Endodermal cell (in vitro differentiated cells): ENCODE measurements around the gene TPPP. TPM values are rescaled to one million over a fixed set of nuclear protein-coding genes. Genes with fewer than 3 reads are reported as not detected.
A peak's percentile ranks its signal among the peaks of the same experiment; 100 is the strongest.

Source experiments
- DNase-seq: peaks from one replicate; pipeline ENCODE4 v3.0.0-alpha.2; 2017
- H3K27ac ChIP-seq: 2 replicates; pipeline ENCODE4 v1.5.1; 2013; ENCODE audit warnings: mild to moderate bottlenecking, low read depth, low read length, moderate library complexity
- H3K27me3 ChIP-seq: 2 replicates; pipeline ENCODE4 v1.6.1; 2013; ENCODE audit warnings: mild to moderate bottlenecking, low read length, moderate library complexity; ENCODE audit not compliant: insufficient read depth, control insufficient read depth, poor library complexity, severe bottlenecking
- H3K36me3 ChIP-seq: 2 replicates; pipeline ENCODE4 v1.7.0; 2013; ENCODE audit warnings: mild to moderate bottlenecking, low read length, moderate library complexity; ENCODE audit not compliant: control insufficient read depth, insufficient read depth
- H3K4me1 ChIP-seq: one replicate; pipeline ENCODE4 v1.7.0; 2013; ENCODE audit warnings: low read length; ENCODE audit not compliant: control insufficient read depth, insufficient read depth
- H3K4me3 ChIP-seq: 2 replicates; pipeline ENCODE4 v1.5.1; 2013; ENCODE audit warnings: mild to moderate bottlenecking, low read length, moderate library complexity
- H3K9ac ChIP-seq: 2 replicates; pipeline ENCODE4 v1.6.1; 2013; ENCODE audit warnings: mild to moderate bottlenecking, low read length, moderate library complexity; ENCODE audit not compliant: poor library complexity, severe bottlenecking; ENCODE audit errors: extremely low read depth
- H3K9me3 ChIP-seq: 2 replicates; pipeline ENCODE4 v1.6.1; 2013; ENCODE audit warnings: mild to moderate bottlenecking, low read length, moderate library complexity; ENCODE audit not compliant: control insufficient read depth
- H3K27ac Mint-ChIP-seq: 2 replicates; pipeline ENCODE4 v1.8.0; 2020; ENCODE audit warnings: mixed read lengths
- H3K27me3 Mint-ChIP-seq: 2 replicates; pipeline ENCODE4 v1.8.0; 2021; ENCODE audit warnings: mild to moderate bottlenecking, mixed read lengths; ENCODE audit not compliant: insufficient read depth
- H3K36me3 Mint-ChIP-seq: 2 replicates; pipeline ENCODE4 v1.8.0; 2020; ENCODE audit warnings: low read depth, mixed read lengths
- H3K4me1 Mint-ChIP-seq: 2 replicates; pipeline ENCODE4 v1.8.0; 2020; ENCODE audit warnings: mixed read lengths
- H3K4me3 Mint-ChIP-seq: 2 replicates; pipeline ENCODE4 v1.8.0; 2020; ENCODE audit warnings: mild to moderate bottlenecking, moderate library complexity, mixed read lengths
- H3K9me3 Mint-ChIP-seq: 2 replicates; pipeline ENCODE4 v1.8.0; 2020; ENCODE audit warnings: mild to moderate bottlenecking, mixed read lengths
- CTCF ChIP-seq: fragments of 200-600 bp; sonication (generic); conservative IDR thresholded peaks from 2 replicates; pipeline ENCODE4 v1.5.0; 2021; ENCODE audit warnings: antibody characterized with exemption, mild to moderate bottlenecking
- WGBS, 2 experiments: methylation state at CpG; one replicate each; pipeline versions ENCODE4 v1.1.5 to v1.1.7; 2013; ENCODE audit warnings: missing lambda C conversion rate in 2 of 2, mixed read lengths in 1 of 2; ENCODE audit not compliant: insufficient coverage in 1 of 2, insufficient read length in 1 of 2; 5-methylcytosine and 5-hydroxymethylcytosine counted together
- total RNA-seq, 2 donors: library from RNA; stranded (reverse); fragmentation: NEBNext Ultra II Directional in 1 of 2; extraction: Animal tissue kit (Norgen Biotek cat#: 25700) in 1 of 2; gene quantifications; 2 replicates in 1 of 2; 3 replicates in 1 of 2; pipeline ENCODE4 v1.2.1, GENCODE V29; 2021

Gene TPPP
- total RNA-seq, 2 donors from 2014 or later, result 0.22 to 0.70 TPM

- H3K9me3 Mint-ChIP-seq, result no peaks in the 10 kb centered on the region
- H3K9ac ChIP-seq, result no peak overlapping the region
- peaks cover 13% of the 10 kb centered on the region for H3K4me1 ChIP-seq
- TF ChIP-seq CTCF, result no peak
- H3K27ac Mint-ChIP-seq, result no peak overlapping the region
- no peaks in the 10 kb centered on the region for H3K9me3 ChIP-seq
- H3K4me3 ChIP-seq, result no peak overlapping the region
- DNase-seq, result no peak
- no peak overlapping the region for H3K27ac ChIP-seq
- no peak overlapping the region for H3K4me3 Mint-ChIP-seq
- peaks cover 6% of the 10 kb centered on the region for H3K4me1 Mint-ChIP-seq
- peaks cover 11% of the 10 kb centered on the region for H3K36me3 ChIP-seq
- H3K36me3 Mint-ChIP-seq, result peaks cover 13% of the 10 kb centered on the region
- H3K27me3 ChIP-seq, result peaks cover 10% of the 10 kb centered on the region
- peaks cover 14% of the 10 kb centered on the region for H3K27me3 Mint-ChIP-seq
- WGBS, 2 experiments, result 86 to 92% methylated on average over 7 to 33 of the region's 33 CpGs
Measured at GRCh38 chr5:670396-671270, 22.5 kb downstream of the TPPP start.

DNA sequence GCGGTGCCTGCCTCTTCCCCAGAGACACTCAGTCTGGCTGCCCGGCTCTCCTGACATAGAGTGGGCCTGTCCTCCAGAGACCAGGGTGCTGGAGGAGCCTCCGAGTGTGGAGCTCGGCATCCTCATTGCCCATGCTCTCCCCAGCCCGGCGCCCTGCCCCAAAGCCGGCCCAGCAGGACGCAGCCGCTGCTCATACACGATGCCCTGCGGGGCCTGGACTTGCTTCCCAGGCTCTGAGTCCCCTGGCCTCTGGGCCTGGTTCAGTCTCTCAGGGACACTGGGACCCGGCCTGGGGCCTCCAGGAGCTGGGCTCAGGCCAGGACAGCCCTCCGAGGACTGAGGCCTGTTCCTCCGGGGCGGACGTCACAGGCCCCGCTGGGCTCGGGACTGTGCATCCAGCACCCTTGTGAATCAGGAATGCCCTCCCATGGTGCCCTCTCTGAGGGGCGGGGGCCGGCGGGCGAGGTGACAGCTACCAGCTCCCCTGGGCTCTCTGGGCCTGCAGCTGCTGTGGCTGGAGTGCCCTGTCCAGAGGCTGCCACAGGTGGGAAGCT is 23.2 kb downstream of the TPPP start:
- Histone ChIP-seq H3K36me3 (peaks cover 11% of the 10 kb centered on the region), H3K9me3 (no peaks in the 10 kb centered on the region), H3K27me3 (peaks cover 10% of the 10 kb centered on the region), H3K4me3 (no peak overlapping the region), H3K9ac (no peak overlapping the region), H3K27ac (no peak overlapping the region), H3K4me1 (peaks cover 13% of the 10 kb centered on the region)
- TF ChIP-seq CTCF, result no peak
- Mint-ChIP-seq H3K4me3 (no peak overlapping the region), H3K36me3 (peaks cover 15% of the 10 kb centered on the region), H3K4me1 (peaks cover 6% of the 10 kb centered on the region), H3K27ac (no peak overlapping the region), H3K27me3 (peaks cover 13% of the 10 kb centered on the region), H3K9me3 (no peaks in the 10 kb centered on the region)
- WGBS, 2 experiments, result 86 to 90% methylated on average over 19 to 22 of the region's 22 CpGs
- no peak for DNase-seq

DNA sequence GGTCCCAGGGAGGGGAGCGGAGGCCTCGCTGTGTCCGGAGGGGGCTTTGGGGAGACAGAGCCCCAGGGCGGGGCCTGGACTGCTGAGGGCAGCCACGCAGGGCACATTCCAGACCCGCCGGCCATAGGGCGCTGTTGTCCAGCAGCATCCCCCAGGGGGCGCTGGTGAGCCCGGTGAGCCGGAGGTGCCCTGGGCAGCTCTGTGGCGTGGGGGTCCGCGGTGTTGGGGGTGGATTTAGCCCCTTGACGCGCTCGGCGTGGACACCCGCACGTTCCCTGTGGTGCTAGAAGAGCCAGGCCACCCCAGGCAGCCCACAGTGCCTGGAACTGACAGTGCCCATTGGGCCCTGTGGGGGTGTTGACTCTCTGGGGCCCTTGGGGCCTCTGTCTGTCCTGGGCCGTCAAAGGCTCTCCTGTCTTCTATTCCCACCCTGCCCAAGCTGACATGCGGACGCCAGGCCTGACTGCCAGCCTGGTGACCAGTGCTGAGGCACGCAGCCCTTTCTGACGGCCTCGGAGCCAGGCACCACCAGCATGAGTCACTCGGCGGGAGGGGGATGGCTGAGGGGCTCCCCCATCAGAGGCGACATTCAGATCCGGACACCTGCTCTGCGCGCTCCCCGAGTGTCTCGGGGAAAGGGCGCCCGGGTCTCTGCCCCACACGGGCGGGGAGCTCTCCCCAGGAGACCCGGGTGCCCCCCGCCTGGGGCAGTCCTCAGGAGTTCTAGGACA is 23.9 kb downstream of the TPPP start:
- H3K4me1 Mint-ChIP-seq, result peaks cover 6% of the 10 kb centered on the region
- peaks cover 19% of the 10 kb centered on the region for H3K36me3 Mint-ChIP-seq

More for the DNA sequence above, 23.9 kb downstream of the TPPP start:
- Histone ChIP-seq H3K9me3 (no peaks in the 10 kb centered on the region), H3K27me3 (peaks cover 7% of the 10 kb centered on the region), H3K36me3 (peaks cover 11% of the 10 kb centered on the region), H3K4me1 (peaks cover 13% of the 10 kb centered on the region), H3K27ac (no peak overlapping the region), H3K4me3 (no peak overlapping the region), H3K9ac (no peak overlapping the region)
- peak; percentile 83 for TF ChIP-seq CTCF
- peak; percentile 88 for DNase-seq
- Mint-ChIP-seq H3K27me3 (peaks cover 8% of the 10 kb centered on the region), H3K27ac (no peak overlapping the region), H3K9me3 (no peaks in the 10 kb centered on the region), H3K4me3 (no peak overlapping the region)
- WGBS, 2 experiments, result 68 to 80% methylated on average over 14 to 40 of the region's 40 CpGs
